ENCODE data around the gene UNC5A. TPM values are rescaled to one million over a fixed set of nuclear protein-coding genes. Genes with fewer than 3 reads are reported as not detected.

Gene UNC5A
- total and polyA plus RNA-seq, 2 of the 8 experiments (the other 6 are each of a cell fraction or from before 2014, with no cell fraction given), result 4.0 to 7.6 TPM

DNA sequence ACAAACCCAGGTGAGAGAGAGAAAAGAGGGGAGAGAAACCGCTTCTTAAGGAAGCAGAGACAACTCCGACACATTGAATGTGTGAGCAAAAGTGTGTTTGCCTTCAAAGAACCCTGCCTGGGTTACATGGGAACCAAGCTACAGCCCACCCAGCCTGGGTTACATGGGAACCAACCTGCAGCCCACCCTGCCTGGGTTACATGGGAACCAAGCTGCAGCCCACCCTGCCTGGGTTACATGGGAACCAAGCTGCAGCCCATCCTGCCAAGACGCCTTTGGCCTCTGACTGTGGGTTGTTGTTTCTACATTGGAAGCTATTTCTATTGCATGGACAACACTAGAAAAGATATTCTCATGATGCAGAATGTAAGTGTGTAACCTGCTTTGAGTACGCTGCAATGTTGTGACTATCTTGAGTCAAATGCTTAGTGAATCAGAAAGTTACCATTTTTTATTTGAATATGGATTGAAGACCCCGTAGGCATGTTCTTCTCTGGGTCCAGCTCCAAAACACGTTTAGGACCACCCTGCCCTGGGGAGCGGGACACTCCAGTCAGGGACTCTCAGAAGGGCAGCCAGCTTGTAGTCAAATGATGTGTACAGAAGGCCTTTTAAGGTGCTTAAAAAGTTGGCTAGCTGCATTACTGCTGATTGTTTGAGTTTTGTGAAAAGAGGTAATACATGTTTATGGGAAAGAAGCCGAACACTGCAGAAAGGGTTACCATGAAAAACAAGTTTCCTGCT lies 39.1 kb upstream of the UNC5A start (continued):
- TF ChIP-seq, protein P1, sequence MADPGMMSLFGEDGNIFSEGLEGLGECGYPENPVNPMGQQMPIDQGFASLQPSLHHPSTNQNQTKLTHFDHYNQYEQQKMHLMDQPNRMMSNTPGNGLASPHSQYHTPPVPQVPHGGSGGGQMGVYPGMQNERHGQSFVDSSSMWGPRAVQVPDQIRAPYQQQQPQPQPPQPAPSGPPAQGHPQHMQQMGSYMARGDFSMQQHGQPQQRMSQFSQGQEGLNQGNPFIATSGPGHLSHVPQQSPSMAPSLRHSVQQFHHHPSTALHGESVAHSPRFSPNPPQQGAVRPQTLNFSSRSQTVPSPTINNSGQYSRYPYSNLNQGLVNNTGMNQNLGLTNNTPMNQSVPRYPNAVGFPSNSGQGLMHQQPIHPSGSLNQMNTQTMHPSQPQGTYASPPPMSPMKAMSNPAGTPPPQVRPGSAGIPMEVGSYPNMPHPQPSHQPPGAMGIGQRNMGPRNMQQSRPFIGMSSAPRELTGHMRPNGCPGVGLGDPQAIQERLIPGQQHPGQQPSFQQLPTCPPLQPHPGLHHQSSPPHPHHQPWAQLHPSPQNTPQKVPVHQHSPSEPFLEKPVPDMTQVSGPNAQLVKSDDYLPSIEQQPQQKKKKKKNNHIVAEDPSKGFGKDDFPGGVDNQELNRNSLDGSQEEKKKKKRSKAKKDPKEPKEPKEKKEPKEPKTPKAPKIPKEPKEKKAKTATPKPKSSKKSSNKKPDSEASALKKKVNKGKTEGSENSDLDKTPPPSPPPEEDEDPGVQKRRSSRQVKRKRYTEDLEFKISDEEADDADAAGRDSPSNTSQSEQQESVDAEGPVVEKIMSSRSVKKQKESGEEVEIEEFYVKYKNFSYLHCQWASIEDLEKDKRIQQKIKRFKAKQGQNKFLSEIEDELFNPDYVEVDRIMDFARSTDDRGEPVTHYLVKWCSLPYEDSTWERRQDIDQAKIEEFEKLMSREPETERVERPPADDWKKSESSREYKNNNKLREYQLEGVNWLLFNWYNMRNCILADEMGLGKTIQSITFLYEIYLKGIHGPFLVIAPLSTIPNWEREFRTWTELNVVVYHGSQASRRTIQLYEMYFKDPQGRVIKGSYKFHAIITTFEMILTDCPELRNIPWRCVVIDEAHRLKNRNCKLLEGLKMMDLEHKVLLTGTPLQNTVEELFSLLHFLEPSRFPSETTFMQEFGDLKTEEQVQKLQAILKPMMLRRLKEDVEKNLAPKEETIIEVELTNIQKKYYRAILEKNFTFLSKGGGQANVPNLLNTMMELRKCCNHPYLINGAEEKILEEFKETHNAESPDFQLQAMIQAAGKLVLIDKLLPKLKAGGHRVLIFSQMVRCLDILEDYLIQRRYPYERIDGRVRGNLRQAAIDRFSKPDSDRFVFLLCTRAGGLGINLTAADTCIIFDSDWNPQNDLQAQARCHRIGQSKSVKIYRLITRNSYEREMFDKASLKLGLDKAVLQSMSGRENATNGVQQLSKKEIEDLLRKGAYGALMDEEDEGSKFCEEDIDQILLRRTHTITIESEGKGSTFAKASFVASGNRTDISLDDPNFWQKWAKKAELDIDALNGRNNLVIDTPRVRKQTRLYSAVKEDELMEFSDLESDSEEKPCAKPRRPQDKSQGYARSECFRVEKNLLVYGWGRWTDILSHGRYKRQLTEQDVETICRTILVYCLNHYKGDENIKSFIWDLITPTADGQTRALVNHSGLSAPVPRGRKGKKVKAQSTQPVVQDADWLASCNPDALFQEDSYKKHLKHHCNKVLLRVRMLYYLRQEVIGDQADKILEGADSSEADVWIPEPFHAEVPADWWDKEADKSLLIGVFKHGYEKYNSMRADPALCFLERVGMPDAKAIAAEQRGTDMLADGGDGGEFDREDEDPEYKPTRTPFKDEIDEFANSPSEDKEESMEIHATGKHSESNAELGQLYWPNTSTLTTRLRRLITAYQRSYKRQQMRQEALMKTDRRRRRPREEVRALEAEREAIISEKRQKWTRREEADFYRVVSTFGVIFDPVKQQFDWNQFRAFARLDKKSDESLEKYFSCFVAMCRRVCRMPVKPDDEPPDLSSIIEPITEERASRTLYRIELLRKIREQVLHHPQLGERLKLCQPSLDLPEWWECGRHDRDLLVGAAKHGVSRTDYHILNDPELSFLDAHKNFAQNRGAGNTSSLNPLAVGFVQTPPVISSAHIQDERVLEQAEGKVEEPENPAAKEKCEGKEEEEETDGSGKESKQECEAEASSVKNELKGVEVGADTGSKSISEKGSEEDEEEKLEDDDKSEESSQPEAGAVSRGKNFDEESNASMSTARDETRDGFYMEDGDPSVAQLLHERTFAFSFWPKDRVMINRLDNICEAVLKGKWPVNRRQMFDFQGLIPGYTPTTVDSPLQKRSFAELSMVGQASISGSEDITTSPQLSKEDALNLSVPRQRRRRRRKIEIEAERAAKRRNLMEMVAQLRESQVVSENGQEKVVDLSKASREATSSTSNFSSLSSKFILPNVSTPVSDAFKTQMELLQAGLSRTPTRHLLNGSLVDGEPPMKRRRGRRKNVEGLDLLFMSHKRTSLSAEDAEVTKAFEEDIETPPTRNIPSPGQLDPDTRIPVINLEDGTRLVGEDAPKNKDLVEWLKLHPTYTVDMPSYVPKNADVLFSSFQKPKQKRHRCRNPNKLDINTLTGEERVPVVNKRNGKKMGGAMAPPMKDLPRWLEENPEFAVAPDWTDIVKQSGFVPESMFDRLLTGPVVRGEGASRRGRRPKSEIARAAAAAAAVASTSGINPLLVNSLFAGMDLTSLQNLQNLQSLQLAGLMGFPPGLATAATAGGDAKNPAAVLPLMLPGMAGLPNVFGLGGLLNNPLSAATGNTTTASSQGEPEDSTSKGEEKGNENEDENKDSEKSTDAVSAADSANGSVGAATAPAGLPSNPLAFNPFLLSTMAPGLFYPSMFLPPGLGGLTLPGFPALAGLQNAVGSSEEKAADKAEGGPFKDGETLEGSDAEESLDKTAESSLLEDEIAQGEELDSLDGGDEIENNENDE (IDR thresholded peaks at IDR 0.05; ENCODE audit: insufficient replicate concordance, low read length), result no peak
- TF ChIP-seq RBBP5 (IDR thresholded peaks at IDR 0.05; ENCODE audit: borderline replicate concordance, low read depth, low read length) (no peak), SP1 (IDR thresholded peaks at IDR 0.05; ENCODE audit: low read depth, low read length) (no peak), BACH1 (IDR thresholded peaks at IDR 0.05; ENCODE audit: low read length) (no peak), EZH2 (IDR thresholded peaks at IDR 0.05; ENCODE audit: low read depth, low read length, severe bottlenecking) (no peak), KDM1A (IDR thresholded peaks at IDR 0.05; ENCODE audit: borderline replicate concordance, low read length) (no peak), KDM5A (IDR thresholded peaks at IDR 0.05; ENCODE audit: low read length) (no peak), GTF2F1 (IDR thresholded peaks at IDR 0.05; ENCODE audit: borderline replicate concordance, low read depth, low read length) (no peak), POU5F1 (IDR thresholded peaks at IDR 0.05; ENCODE audit: low read depth, low read length) (no peak)
- TF ChIP-seq, protein P2, sequence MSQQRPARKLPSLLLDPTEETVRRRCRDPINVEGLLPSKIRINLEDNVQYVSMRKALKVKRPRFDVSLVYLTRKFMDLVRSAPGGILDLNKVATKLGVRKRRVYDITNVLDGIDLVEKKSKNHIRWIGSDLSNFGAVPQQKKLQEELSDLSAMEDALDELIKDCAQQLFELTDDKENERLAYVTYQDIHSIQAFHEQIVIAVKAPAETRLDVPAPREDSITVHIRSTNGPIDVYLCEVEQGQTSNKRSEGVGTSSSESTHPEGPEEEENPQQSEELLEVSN (IDR thresholded peaks at IDR 0.05), result no peak

Measured in H1 (cell line).